ENCODE data around the gene LRCH3.

DNA sequence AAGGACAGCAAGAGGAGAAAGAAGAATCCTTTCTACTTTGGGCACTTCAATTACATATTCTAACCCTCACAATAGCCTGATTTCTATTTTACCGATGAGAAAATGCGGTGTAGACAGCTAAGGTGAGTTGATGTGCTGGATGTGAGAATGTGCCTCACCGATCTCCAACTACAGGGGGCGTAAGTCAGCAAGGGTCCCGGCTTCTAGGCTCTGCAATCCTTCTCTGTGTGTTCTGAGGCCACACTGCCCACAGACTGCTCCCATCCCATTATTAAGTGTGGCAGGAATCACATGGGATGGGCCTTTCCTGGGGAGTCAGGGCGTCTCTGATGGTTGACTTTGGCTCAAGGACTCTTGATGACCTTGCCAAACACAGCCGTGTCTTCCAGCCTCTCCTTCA is 135.4 kb downstream of the LRCH3 start:
- TF ChIP-seq, protein P1, sequence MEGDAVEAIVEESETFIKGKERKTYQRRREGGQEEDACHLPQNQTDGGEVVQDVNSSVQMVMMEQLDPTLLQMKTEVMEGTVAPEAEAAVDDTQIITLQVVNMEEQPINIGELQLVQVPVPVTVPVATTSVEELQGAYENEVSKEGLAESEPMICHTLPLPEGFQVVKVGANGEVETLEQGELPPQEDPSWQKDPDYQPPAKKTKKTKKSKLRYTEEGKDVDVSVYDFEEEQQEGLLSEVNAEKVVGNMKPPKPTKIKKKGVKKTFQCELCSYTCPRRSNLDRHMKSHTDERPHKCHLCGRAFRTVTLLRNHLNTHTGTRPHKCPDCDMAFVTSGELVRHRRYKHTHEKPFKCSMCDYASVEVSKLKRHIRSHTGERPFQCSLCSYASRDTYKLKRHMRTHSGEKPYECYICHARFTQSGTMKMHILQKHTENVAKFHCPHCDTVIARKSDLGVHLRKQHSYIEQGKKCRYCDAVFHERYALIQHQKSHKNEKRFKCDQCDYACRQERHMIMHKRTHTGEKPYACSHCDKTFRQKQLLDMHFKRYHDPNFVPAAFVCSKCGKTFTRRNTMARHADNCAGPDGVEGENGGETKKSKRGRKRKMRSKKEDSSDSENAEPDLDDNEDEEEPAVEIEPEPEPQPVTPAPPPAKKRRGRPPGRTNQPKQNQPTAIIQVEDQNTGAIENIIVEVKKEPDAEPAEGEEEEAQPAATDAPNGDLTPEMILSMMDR (IDR thresholded peaks at IDR 0.05), result no peak
- no peak for TF ChIP-seq POLR2AphosphoS5 (IDR thresholded peaks at IDR 0.05)
- no peak for TF ChIP-seq POLR2A (IDR thresholded peaks at IDR 0.05)
